RWPE1 (cell line): ENCODE data around the gene BSND.

Experiments used
- CTCF ChIA-PET: fragments of 350-600 bp; sonication (Branson Sonifier 250); formaldehyde crosslinking; extraction: SDS; loops from one replicate; lab custom pipeline; 2021; lab: Yijun Ruan, JAX
- POLR2A ChIA-PET: fragments of 400-600 bp; formaldehyde crosslinking; extraction: SDS; loops from one replicate; lab custom pipeline; 2020; ENCODE audit warnings: antibody characterized with exemption; ENCODE audit not compliant: low non-redundant PET; lab: Yijun Ruan, JAX
- DNase-seq: peaks from one replicate; pipeline ENCODE4 v3.0.0; 2012; ENCODE audit warnings: low spot score
- H3K27ac ChIP-seq: fragments of 450-650 bp; 2 replicates; pipeline ENCODE4 v1.5.1; 2017
- TF ChIP-seq, protein P1 (sequence below): fragments of 450-650 bp; conservative IDR thresholded peaks from 2 replicates; pipeline ENCODE4 v1.5.1; 2017; ENCODE audit warnings: low read depth, mild to moderate bottlenecking

BSND gene

DNA sequence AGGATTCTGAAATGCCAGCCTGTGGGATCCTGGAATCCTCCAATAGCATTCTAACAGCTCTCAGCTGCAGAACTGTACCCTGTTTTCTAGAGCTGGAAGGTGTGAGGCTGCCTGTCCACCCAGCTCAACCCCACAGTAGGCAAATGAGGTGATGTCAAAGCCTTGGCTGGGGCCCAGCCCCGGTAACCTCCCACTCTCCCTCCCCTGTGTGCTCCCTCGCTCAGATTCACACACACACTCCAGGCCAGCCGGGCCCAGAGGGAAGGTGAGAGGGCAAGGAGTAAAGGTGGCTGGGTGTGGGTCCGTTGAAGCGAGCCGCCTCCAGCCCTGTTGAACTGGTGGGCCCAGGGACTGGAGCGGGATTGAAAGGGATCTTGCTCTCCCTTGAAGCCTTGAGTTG is at the start of gene BSND:
BSND (plus strand) TSS at position 257 of the 400 bp plus-strand sequence. CDS start 254 bp downstream, outside the sequence.
- H3K27ac ChIP-seq = no peak within 1 kb of the TSS
- POLR2A ChIA-PET = no interaction called here
- no peak for DNase-seq
- CTCF ChIA-PET = interaction anchor here (2.4 kb wide), 1 partner anchor 48 kb away, joined by 14 read pairs; no protein-coding TSS in a partner anchor
- TF ChIP-seq, protein P1, sequence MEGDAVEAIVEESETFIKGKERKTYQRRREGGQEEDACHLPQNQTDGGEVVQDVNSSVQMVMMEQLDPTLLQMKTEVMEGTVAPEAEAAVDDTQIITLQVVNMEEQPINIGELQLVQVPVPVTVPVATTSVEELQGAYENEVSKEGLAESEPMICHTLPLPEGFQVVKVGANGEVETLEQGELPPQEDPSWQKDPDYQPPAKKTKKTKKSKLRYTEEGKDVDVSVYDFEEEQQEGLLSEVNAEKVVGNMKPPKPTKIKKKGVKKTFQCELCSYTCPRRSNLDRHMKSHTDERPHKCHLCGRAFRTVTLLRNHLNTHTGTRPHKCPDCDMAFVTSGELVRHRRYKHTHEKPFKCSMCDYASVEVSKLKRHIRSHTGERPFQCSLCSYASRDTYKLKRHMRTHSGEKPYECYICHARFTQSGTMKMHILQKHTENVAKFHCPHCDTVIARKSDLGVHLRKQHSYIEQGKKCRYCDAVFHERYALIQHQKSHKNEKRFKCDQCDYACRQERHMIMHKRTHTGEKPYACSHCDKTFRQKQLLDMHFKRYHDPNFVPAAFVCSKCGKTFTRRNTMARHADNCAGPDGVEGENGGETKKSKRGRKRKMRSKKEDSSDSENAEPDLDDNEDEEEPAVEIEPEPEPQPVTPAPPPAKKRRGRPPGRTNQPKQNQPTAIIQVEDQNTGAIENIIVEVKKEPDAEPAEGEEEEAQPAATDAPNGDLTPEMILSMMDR = no peak

DNA sequence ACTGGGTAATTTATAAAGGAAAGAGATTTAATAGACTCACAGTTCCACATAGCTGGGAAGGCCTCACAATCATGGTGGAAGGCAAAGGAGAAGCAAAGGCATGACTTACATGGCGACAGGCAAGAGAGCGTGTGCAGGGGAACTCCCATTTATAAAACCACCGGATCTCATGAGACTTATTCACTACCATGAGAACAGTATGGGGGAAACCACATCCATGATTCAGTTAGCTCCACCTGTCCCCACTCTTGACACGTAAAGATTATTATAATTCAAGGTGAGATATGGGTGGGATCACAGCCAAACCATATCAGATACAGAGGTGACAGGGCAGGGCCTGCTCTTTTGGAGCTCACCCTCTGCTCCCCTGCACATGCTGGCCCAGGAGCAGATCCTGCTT is 49.7 kb upstream of the BSND start:
- H3K27ac ChIP-seq = no peak overlapping the region
- no peak for DNase-seq
- TF ChIP-seq, protein P1 = no peak
- CTCF ChIA-PET = interaction anchor here (0.5 to 4.3 kb wide), 3 partner anchors 47 to 73 kb away, joined by 5 to 60 read pairs (median 39); no protein-coding TSS in a partner anchor
- POLR2A ChIA-PET = no interaction called here

DNA sequence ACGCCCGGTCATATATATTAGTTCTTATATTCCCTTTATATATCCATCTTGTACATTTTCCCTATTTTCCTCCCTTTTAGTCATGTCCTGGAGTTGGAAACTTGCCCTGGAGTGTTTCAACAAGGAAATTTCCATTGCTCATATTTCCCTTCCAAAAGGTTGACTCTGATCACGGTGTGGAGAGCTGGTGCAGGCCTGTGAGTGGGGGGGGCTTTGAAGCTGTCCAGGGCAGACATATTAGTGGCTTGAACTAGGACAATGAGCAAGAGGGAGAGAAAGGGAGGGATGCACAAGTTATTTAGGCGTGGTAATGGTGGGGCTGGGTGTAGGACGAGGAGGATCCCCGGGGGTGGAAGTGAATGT is 48.7 kb upstream of the BSND start:
- DNase-seq = no peak
- H3K27ac ChIP-seq = peak overlapping the region; percentile 79
- CTCF ChIA-PET = interaction anchor here (0.6 to 4.3 kb wide), 10 partner anchors 10 to 90 kb away, joined by 3 to 60 read pairs (median 6); partner anchors contain the start of genes BSND and PCSK9
- POLR2A ChIA-PET = no interaction called here
- TF ChIP-seq, protein P1 = no peak

DNA sequence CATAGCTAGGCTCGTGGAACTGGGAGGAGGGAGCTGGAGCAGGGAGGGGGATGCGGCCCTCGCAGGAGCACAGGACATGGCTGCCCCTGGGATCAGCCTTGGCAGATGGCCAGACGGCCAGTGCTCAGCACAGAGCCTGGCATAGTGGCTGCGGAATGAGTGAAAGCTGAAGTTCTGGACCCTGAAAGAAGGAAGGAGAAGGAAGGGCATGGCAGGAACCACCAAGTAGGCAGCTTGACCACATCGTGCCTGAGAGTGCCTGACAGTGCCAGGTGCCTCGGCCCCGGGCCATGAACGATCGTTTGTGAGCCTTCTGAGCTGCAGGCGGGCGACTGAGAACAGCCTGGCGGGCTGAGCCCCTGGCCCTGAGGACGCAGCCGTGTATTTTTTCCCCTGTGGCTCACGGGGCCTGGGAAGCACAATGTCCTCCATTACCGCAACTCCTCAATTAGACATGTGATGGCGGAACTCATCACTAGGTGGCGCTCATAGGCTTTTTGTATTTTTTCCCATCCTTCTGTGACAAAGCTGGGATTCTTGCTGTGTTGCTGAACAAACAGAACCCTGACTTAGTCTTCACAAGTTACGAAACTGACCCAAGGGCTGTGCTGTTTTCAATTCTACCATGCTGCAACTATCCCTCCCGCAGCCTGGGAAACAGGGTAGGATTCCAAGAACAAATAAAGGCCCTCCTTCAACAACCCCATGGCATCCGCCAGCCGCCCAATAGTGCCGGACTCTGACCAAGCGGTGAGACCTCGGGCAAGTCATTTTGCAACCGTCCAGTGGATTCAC is 48.2 kb upstream of the BSND start:
- H3K27ac ChIP-seq = peak overlapping the region; percentile 79

DNA sequence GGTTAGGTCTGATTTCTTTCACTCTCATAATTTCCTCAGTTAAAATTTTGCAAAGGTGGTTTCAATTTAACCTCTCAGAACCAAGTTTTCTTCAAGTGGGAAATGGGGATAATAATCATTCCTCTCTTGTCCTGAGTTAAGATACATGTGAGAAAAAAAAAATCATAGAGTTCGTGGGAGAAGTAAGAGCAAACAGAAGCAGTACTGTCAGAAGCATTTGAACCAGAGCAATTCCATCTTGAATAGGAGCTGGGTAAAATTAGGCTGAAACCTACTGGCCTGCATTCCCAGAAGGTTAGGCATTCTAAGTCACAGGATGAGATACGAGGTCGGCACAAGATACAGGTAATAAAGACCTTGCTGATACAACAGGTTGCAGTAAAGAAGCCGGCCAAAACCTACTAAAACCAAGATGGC is 46.9 kb upstream of the BSND start:
- ChIA-PET POLR2A (no interaction called here), CTCF (interaction anchor here (0.6 to 4.3 kb wide), 4 partner anchors 45 to 625 kb away, joined by 3 to 39 read pairs (median 6); no protein-coding TSS in a partner anchor)
- no peak overlapping the region for H3K27ac ChIP-seq
- TF ChIP-seq, protein P1 = no peak
- DNase-seq = no peak

More for the DNA sequence above, 48.2 kb upstream of the BSND start:
- POLR2A ChIA-PET = interaction anchor here (0.6 to 0.7 kb wide), 2 partner anchors 34 to 72 kb away, joined by 3 to 6 read pairs; no protein-coding TSS in a partner anchor
- CTCF ChIA-PET = interaction anchor here (0.6 to 4.3 kb wide), 22 partner anchors 9 to 150 kb away, joined by 3 to 60 read pairs (median 4); partner anchors contain the start of genes BSND, DHCR24, PCSK9 and TTC22
- peak; percentile 80 for DNase-seq
- TF ChIP-seq, protein P1 = peak; percentile 79

DNA sequence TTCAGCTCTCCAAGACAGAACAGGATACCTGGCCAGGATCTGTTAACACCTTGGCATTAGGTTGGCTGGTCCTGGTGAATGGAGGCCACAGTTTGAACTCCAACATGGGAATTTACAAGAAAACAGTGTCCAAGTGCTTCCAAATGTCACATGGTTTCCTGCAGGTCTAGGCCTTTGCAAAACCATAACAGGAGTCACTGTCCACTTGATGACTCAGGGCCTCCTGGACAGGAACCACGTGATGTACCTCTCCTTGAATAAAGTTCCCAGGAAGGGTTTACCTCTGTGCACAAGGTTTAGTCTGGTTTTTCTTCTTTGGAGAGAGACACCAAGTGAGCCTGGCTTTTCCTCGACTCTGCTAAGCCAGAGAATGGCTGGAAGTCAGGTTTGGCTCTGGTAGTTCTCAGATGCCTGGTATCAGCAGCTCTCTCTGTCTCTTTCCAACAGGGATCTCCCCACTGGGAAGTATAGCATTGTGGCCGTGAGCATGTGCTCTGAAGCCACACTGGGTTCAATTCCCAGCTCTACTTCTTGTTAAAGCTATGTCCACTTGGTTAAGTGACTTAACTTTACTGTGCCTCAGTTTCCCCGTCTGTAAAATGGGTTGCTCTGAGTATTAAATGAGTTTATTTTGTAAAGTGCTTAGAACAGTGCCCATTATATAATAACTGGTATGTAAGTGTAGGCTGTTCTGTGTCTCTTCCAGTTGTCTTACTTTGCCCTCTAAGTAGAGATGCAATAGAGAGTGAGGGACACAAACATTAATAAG is 45.6 kb upstream of the BSND start:
- peak overlapping the region; percentile 28; the same call in 1 of the 2 replicates for H3K27ac ChIP-seq
- DNase-seq = no peak
- POLR2A ChIA-PET = no interaction called here
- CTCF ChIA-PET = interaction anchor here (0.6 to 2.2 kb wide), 2 partner anchors 43 to 169 kb away, joined by 3 to 6 read pairs; no protein-coding TSS in a partner anchor
- TF ChIP-seq, protein P1 = no peak
